ENCODE measurements around the gene ELOVL6. TPM values are rescaled to one million over a fixed set of nuclear protein-coding genes. Genes with fewer than 3 reads are reported as not detected.
"Not testable (repeated sequence)": the region's sequence is repeated elsewhere in the genome, so short reads cannot be mapped to it uniquely, and the experiment has no call there.

ELOVL6 gene
- total RNA-seq, 1 donor from 2014 or later: 27.6 TPM

GRCh38 chr4:110055158-110055768 is 143.2 kb downstream of the ELOVL6 start:
- no peak for TF ChIP-seq CTCF (IDR thresholded peaks at IDR 0.05; ENCODE audit: unreplicated experiment)
- no peak overlapping the region for H3K4me3 Mint-ChIP-seq
- no peak for DNase-seq (ENCODE audit: low spot score in 2 of 2, unreplicated experiment in 2 of 2)

GRCh38 chr4:110049951-110050925 is 148.2 kb downstream of the ELOVL6 start:
- Mint-ChIP-seq H3K36me3 (peaks cover 11% of the 10 kb centered on the region), H3K9me3 (no peaks in the 10 kb centered on the region), H3K27ac (no peak overlapping the region), H3K4me1 (peaks cover 6% of the 10 kb centered on the region), H3K27me3 (ENCODE audit: low read depth) (no peaks in the 10 kb centered on the region), H3K4me3 (no peak overlapping the region)
- DNase-seq (ENCODE audit: low spot score in 2 of 2, unreplicated experiment in 2 of 2): no peak
- TF ChIP-seq CTCF (IDR thresholded peaks at IDR 0.05; ENCODE audit: unreplicated experiment): peak; percentile 70

More at GRCh38 chr4:110055158-110055768, 143.2 kb downstream of the ELOVL6 start:
- H3K9me3 Mint-ChIP-seq: no peaks in the 10 kb centered on the region
- peaks cover 18% of the 10 kb centered on the region for H3K36me3 Mint-ChIP-seq
- H3K27ac Mint-ChIP-seq: no peak overlapping the region
- H3K4me1 Mint-ChIP-seq: peaks cover 5% of the 10 kb centered on the region
- no peaks in the 10 kb centered on the region for H3K27me3 Mint-ChIP-seq (ENCODE audit: low read depth)

GRCh38 chr4:110046588-110047049 is 151.8 kb downstream of the ELOVL6 start:
- H3K4me1 Mint-ChIP-seq: peaks cover 24% of the 10 kb centered on the region
- H3K4me3 Mint-ChIP-seq: no peak overlapping the region
- no peaks in the 10 kb centered on the region for H3K27me3 Mint-ChIP-seq (ENCODE audit: low read depth)
- H3K36me3 Mint-ChIP-seq: peaks cover 6% of the 10 kb centered on the region
- TF ChIP-seq CTCF (IDR thresholded peaks at IDR 0.05; ENCODE audit: unreplicated experiment): no peak
- no peaks in the 10 kb centered on the region for H3K9me3 Mint-ChIP-seq
- no peak overlapping the region for H3K27ac Mint-ChIP-seq
- DNase-seq (ENCODE audit: low spot score in 2 of 2, unreplicated experiment in 2 of 2): no peak

- Mint-ChIP-seq H3K27me3 (ENCODE audit: low read depth) (no peaks in the 10 kb centered on the region), H3K27ac (peak overlapping the region; percentile 44), H3K4me1 (peaks cover 21% of the 10 kb centered on the region), H3K9me3 (no peaks in the 10 kb centered on the region), H3K4me3 (no peak overlapping the region), H3K36me3 (no peaks in the 10 kb centered on the region)
- TF ChIP-seq CTCF (IDR thresholded peaks at IDR 0.05; ENCODE audit: unreplicated experiment): no peak
- no peak for DNase-seq (ENCODE audit: low spot score in 2 of 2, unreplicated experiment in 2 of 2)
Observed at GRCh38 chr4:110042545-110043517, 155.6 kb downstream of the ELOVL6 start.

- no peak for TF ChIP-seq CTCF (IDR thresholded peaks at IDR 0.05; ENCODE audit: unreplicated experiment)
- no peaks in the 10 kb centered on the region for H3K36me3 Mint-ChIP-seq
- no peak for DNase-seq (ENCODE audit: low spot score in 2 of 2, unreplicated experiment in 2 of 2)
- H3K27me3 Mint-ChIP-seq (ENCODE audit: low read depth): no peaks in the 10 kb centered on the region
- no peak overlapping the region for H3K4me3 Mint-ChIP-seq
- H3K9me3 Mint-ChIP-seq: no peaks in the 10 kb centered on the region
- H3K27ac Mint-ChIP-seq: no peak overlapping the region
- peaks cover 21% of the 10 kb centered on the region for H3K4me1 Mint-ChIP-seq
Observed at GRCh38 chr4:110041735-110042134, 156.7 kb downstream of the ELOVL6 start.

GRCh38 chr4:110039164-110039563 is 159.3 kb downstream of the ELOVL6 start:
- not testable (repeated sequence) for H3K27me3 Mint-ChIP-seq (ENCODE audit: low read depth); DNase-seq (ENCODE audit: low spot score in 2 of 2, unreplicated experiment in 2 of 2); H3K36me3 Mint-ChIP-seq; H3K4me3 Mint-ChIP-seq; H3K9me3 Mint-ChIP-seq; H3K27ac Mint-ChIP-seq
- H3K4me1 Mint-ChIP-seq: peaks cover 22% of the 10 kb centered on the region
